DMS 273 (cell line): ENCODE data around the gene NAGA.

ENCODE experiments used
- DNase-seq: peaks from one replicate; lab custom pipeline; 2025; ENCODE audit not compliant: unreplicated experiment; lab: John Stamatoyannopoulos, UW

NAGA gene

GRCh38 chr22:42050641-42051180 is 19.9 kb downstream of the NAGA start:
- DNase-seq, result no peak

GRCh38 chr22:42041784-42042183 is 28.8 kb downstream of the NAGA start:
- no peak for DNase-seq

- no peak for DNase-seq
Observed at GRCh38 chr22:42039271-42039670, 31.3 kb downstream of the NAGA start.

GRCh38 chr22:42035256-42035655 is 35.4 kb downstream of the NAGA start:
- DNase-seq, result peak; percentile 15

- DNase-seq, result no peak
Observed at GRCh38 chr22:42033263-42034181, 37.1 kb downstream of the NAGA start.

GRCh38 chr22:42026705-42027104 is 43.9 kb downstream of the NAGA start:
- DNase-seq, result no peak

- DNase-seq, result no peak
Observed at GRCh38 chr22:42025421-42025820, 45.2 kb downstream of the NAGA start.

- no peak for DNase-seq
Observed at GRCh38 chr22:42022162-42022847, 48.3 kb downstream of the NAGA start.

- DNase-seq, result no peak
Observed at GRCh38 chr22:42021571-42021970, 49.0 kb downstream of the NAGA start.

GRCh38 chr22:42018224-42018623 is 52.4 kb downstream of the NAGA start:
- DNase-seq, result no peak

- no peak for DNase-seq
Observed at GRCh38 chr22:42016111-42016510, 54.5 kb downstream of the NAGA start.

GRCh38 chr22:42013385-42013784 is 57.2 kb downstream of the NAGA start:
- DNase-seq, result no peak

- DNase-seq, result no peak
Observed at GRCh38 chr22:42010778-42011177, 59.8 kb downstream of the NAGA start.
